IMR-90 (cell line): ENCODE results near the gene CDCP2. TPM values are rescaled to one million over a fixed set of nuclear protein-coding genes. Genes with fewer than 3 reads are reported as not detected.

Experiments used
- ATAC-seq: fragments of 200-7000 bp; cut with Tn5 transposase; 2 replicates; pipeline ENCODE4 v1.9.1; 2020; ENCODE audit warnings: low read depth, mild to moderate bottlenecking, moderate library complexity
- BruUV-seq: library from RNA; stranded (reverse); fragments of 400-500 nt; replicated peaks from 2 replicates; lab custom pipeline; 2021; lab: Mats Ljungman, UMichigan
- CTCF ChIA-PET: fragments of 300-600 bp; formaldehyde crosslinking; extraction: SDS; loops from one replicate; lab custom pipeline; 2021; ENCODE audit warnings: antibody characterized with exemption; lab: Yijun Ruan, JAX
- POLR2A ChIA-PET: fragments of 300-600 bp; sonication (Branson Sonifier 250); formaldehyde crosslinking; loops from one replicate; lab custom pipeline; 2022; ENCODE audit warnings: antibody characterized with exemption; ENCODE audit not compliant: unreplicated experiment; lab: Charles Lee
- DNase-seq: peaks from one replicate; pipeline ENCODE4 v3.0.0; 2013
- H2AFZ ChIP-seq: replicated peaks from 2 replicates; pipeline ENCODE3; 2013; ENCODE audit warnings: low read length, mild to moderate bottlenecking; ENCODE audit not compliant: poor library complexity
- H2AK5ac ChIP-seq: 2 replicates; pipeline ENCODE4 v1.6.1; 2013; ENCODE audit warnings: low read depth, low read length, inconsistent platforms
- H2AK9ac ChIP-seq: replicated peaks from 2 replicates; pipeline ENCODE3; 2013; ENCODE audit warnings: mild to moderate bottlenecking, low read depth, low read length, moderate library complexity; ENCODE audit not compliant: poor library complexity
- H2BK120ac ChIP-seq: 2 replicates; pipeline ENCODE4 v1.6.1; 2013; ENCODE audit warnings: low read depth, low read length, inconsistent platforms
- H2BK15ac ChIP-seq: 3 replicates; pipeline ENCODE4 v1.6.1; 2013; ENCODE audit warnings: low read depth, low read length, inconsistent platforms
- H2BK20ac ChIP-seq: 2 replicates; pipeline ENCODE4 v1.6.1; 2013; ENCODE audit warnings: low read depth, mild to moderate bottlenecking, inconsistent platforms, low read length, moderate library complexity
- H2BK5ac ChIP-seq: 2 replicates; pipeline ENCODE4 v1.6.1; 2013; ENCODE audit warnings: mild to moderate bottlenecking, low read depth, low read length, inconsistent platforms; ENCODE audit not compliant: poor library complexity, severe bottlenecking
- H3K14ac ChIP-seq: replicated peaks from 2 replicates; pipeline ENCODE4 v1.6.1; 2013; ENCODE audit warnings: low read depth, low read length, inconsistent platforms
- H3K18ac ChIP-seq: 2 replicates; pipeline ENCODE4 v1.6.1; 2013; ENCODE audit warnings: low read depth, low read length, control low read depth
- H3K23ac ChIP-seq: 2 replicates; pipeline ENCODE4 v1.6.1; 2013; ENCODE audit warnings: low read depth, low read length, inconsistent platforms
- H3K27ac ChIP-seq: 2 replicates; pipeline ENCODE4 v1.5.1; 2013; ENCODE audit warnings: mild to moderate bottlenecking, control low read depth, low read length; ENCODE audit not compliant: insufficient read depth
- H3K27me3 ChIP-seq: 2 replicates; pipeline ENCODE4 v1.6.1; 2013; ENCODE audit warnings: low read length; ENCODE audit not compliant: control insufficient read depth, insufficient read depth
- H3K36me3 ChIP-seq: 2 replicates; pipeline ENCODE4 v1.6.1; 2013; ENCODE audit warnings: low read length, mixed read lengths; ENCODE audit not compliant: control insufficient read depth, insufficient read depth
- H3K4ac ChIP-seq: 2 replicates; pipeline ENCODE4 v1.6.1; 2013; ENCODE audit warnings: low read depth, low read length, inconsistent platforms
- H3K4me1 ChIP-seq: 2 replicates; pipeline ENCODE4 v1.6.1; 2013; ENCODE audit warnings: low read length, mixed read lengths; ENCODE audit not compliant: control insufficient read depth, insufficient read depth
- H3K4me2 ChIP-seq: 2 replicates; pipeline ENCODE4 v1.6.1; 2013; ENCODE audit warnings: low read depth, mild to moderate bottlenecking, control low read depth, low read length, moderate library complexity
- H3K4me3 ChIP-seq: 2 replicates; pipeline ENCODE4 v1.5.1; 2013; ENCODE audit warnings: low read depth, mild to moderate bottlenecking, control low read depth, low read length, moderate library complexity; ENCODE audit not compliant: insufficient read depth
- H3K56ac ChIP-seq: 2 replicates; pipeline ENCODE4 v1.6.1; 2013; ENCODE audit warnings: low read length, inconsistent platforms; ENCODE audit not compliant: insufficient read depth; ENCODE audit errors: extremely low read depth
- H3K79me1 ChIP-seq, 2 experiments: 2 replicates each; pipeline ENCODE4 v1.6.1; 2013; ENCODE audit warnings: low read length in 2 of 2, inconsistent platforms in 1 of 2, low read depth in 1 of 2
- H3K9ac ChIP-seq: 2 replicates; pipeline ENCODE4 v1.6.1; 2013; ENCODE audit warnings: low read depth, low read length, control low read depth
- H3K9me1 ChIP-seq: 2 replicates; pipeline ENCODE4 v1.6.1; 2013; ENCODE audit warnings: low read length, inconsistent platforms; ENCODE audit not compliant: insufficient read depth
- H3K9me3 ChIP-seq: 2 replicates; pipeline ENCODE4 v1.6.1; 2013; ENCODE audit warnings: low read length; ENCODE audit not compliant: control insufficient read depth, insufficient read depth
- H4K20me1 ChIP-seq: 2 replicates; pipeline ENCODE4 v1.6.1; 2013; ENCODE audit warnings: low read length, inconsistent platforms; ENCODE audit not compliant: insufficient read depth
- H4K5ac ChIP-seq: 2 replicates; pipeline ENCODE4 v1.6.1; 2013; ENCODE audit warnings: mild to moderate bottlenecking, low read depth, low read length, control low read depth
- H4K8ac ChIP-seq, 2 experiments: 2 replicates each; pipeline ENCODE4 v1.6.1; 2013; ENCODE audit warnings: low read depth in 2 of 2, low read length in 2 of 2, control low read depth in 1 of 2, inconsistent platforms in 1 of 2
- H4K91ac ChIP-seq: 2 replicates; pipeline ENCODE4 v1.6.1; 2013; ENCODE audit warnings: low read depth, low read length, inconsistent platforms; ENCODE audit not compliant: insufficient read depth
- CHD1 ChIP-seq: IDR thresholded peaks from 2 replicates; pipeline ENCODE4 v1.6.1; 2012; ENCODE audit warnings: low read depth, low read length, improper control_type of control experiment
- WGBS, 2 experiments: methylation state at CpG; one replicate each; pipeline versions ENCODE4 v1.1.5 to v1.1.7; 2013; ENCODE audit warnings: missing lambda C conversion rate in 2 of 2; ENCODE audit not compliant: insufficient read length in 1 of 2; ENCODE audit errors: extremely low coverage in 2 of 2; 5-methylcytosine and 5-hydroxymethylcytosine counted together
- dilution Hi-C: fragments of 300-500 bp; cut with HindIII; formaldehyde crosslinking; loops from one replicate; pipeline ENCODE4 v1.14.3; 2018; ENCODE audit warnings: low sequenced_read_pairs; ENCODE audit not compliant: unreplicated experiment
- in situ Hi-C: fragments of 300-500 bp; cut with MboI; formaldehyde crosslinking; loops from 3 replicates; pipeline ENCODE4 v1.14.3; 2019; ENCODE audit warnings: low sequenced_read_pairs, inconsistent platforms, mixed read lengths
- intact Hi-C: fragments of 100-400 bp; cut with micrococcal nuclease; formaldehyde crosslinking; loops from 2 replicates; pipeline ENCODE4 v1.10.0; 2022
- polyA plus RNA-seq, 3 experiments: library from polyadenylated mRNA; depleted of rRNA; stranded (reverse); fragments of >200 nt; gene quantifications; 2 replicates each; pipeline ENCODE4 v1.2.3, GENCODE V29; 2012; ENCODE audit warnings: low replicate concordance in 1 of 3
- total RNA-seq: library from RNA; depleted of rRNA; stranded (reverse); fragments of >200 nt; gene quantifications from 2 replicates; pipeline ENCODE4 v1.2.3, GENCODE V29; 2012

CDCP2 gene
- total and polyA plus RNA-seq, 2 of the 4 experiments (the other 2 are of a cell fraction) = not detected

DNA sequence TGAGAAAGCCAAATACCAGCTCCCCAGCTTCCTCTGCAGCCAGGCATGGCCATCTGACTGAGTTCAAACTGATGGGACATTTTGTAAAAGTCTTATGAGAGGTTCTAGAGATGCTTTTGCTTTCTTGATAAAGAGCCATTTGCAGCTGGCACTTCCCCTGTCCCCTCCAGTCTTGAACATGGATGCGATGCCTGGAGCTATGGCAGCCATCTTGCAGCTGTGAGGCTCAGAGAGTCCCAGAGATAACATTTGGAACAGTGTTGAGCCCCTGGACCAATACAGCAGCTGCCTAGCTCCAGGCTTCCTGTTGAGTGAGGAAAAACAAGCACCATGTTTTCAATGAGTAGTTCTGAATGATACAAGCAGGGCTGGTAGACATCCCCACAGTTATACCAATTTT lies 13.8 kb downstream of the CDCP2 start:
- DNase-seq (no peak), ATAC-seq (no peak)
- no peak overlapping the region for H3K4me3 ChIP-seq
- H3K4me2 ChIP-seq = no peak overlapping the region
- no TSS peak for BruUV-seq
- H2AK5ac ChIP-seq = no peak overlapping the region
- peaks cover 19% of the 10 kb centered on the region for H3K4me1 ChIP-seq
- H4K5ac ChIP-seq = no peak overlapping the region
- H3K27ac ChIP-seq = no peak overlapping the region
- TF ChIP-seq CHD1 = no peak
- no peak overlapping the region for H2BK20ac ChIP-seq
- ChIA-PET CTCF (no interaction called here), POLR2A (no interaction called here)
- no peak overlapping the region for H3K18ac ChIP-seq
- no peak overlapping the region for H3K23ac ChIP-seq
- dilution Hi-C loops (no loop called here), in situ Hi-C loops (no loop called here), intact Hi-C loops (no loop called here)
- H2AFZ ChIP-seq = no peak overlapping the region
- no peak overlapping the region for H3K4ac ChIP-seq
- H2BK120ac ChIP-seq = no peak overlapping the region
- no peak overlapping the region for H2AK9ac ChIP-seq
- no peak overlapping the region for H3K14ac ChIP-seq
- H3K9me3 ChIP-seq = no peaks in the 10 kb centered on the region
- H2BK15ac ChIP-seq = no peak overlapping the region
- H3K27me3 ChIP-seq = no peaks in the 10 kb centered on the region
- H3K56ac ChIP-seq = no peak overlapping the region
- H2BK5ac ChIP-seq = no peak overlapping the region
- H3K79me1 ChIP-seq = no peaks in the 10 kb centered on the region
- no peak overlapping the region for H3K9ac ChIP-seq
- H3K36me3 ChIP-seq = no peaks in the 10 kb centered on the region
- H4K20me1 ChIP-seq = no peaks in the 10 kb centered on the region
- peaks cover 17% of the 10 kb centered on the region for H3K9me1 ChIP-seq
- no peak overlapping the region for H4K8ac ChIP-seq
- WGBS, 2 experiments = no CpG with 5 or more reads among the region's 1 CpG
- H4K91ac ChIP-seq = no peak overlapping the region
